Natural killer cell (primary cell): ENCODE results near the gene FXYD5. TPM values are rescaled to one million over a fixed set of nuclear protein-coding genes. Genes with fewer than 3 reads are reported as not detected.

Experiments
- ATAC-seq, 3 donors: fragments of 150-1000 bp in 2 of 3; fragments of 200-7000 bp in 1 of 3; cut with Tn5 transposase; 1 replicate in 1 of 3; 2 replicates in 2 of 3; pipeline ENCODE4 v1.10.0; 2021; ENCODE audit warnings: mild to moderate bottlenecking in 2 of 3, moderate library complexity in 2 of 3
- DNase-seq, 2 donors: peaks; one replicate each; pipeline versions ENCODE4 v3.0.0 to v3.0.0-alpha.2; 2013 to 2021; ENCODE audit warnings: mixed read lengths in 1 of 2
- H3K27ac ChIP-seq: one replicate; pipeline ENCODE4 v1.5.1; 2013; ENCODE audit warnings: mild to moderate bottlenecking, low read length
- H3K27me3 ChIP-seq: one replicate; pipeline ENCODE4 v1.6.1; 2013; ENCODE audit warnings: low read length; ENCODE audit not compliant: control insufficient read depth, insufficient read depth
- H3K36me3 ChIP-seq: one replicate; pipeline ENCODE4 v1.6.1; 2013; ENCODE audit warnings: low read length; ENCODE audit not compliant: control insufficient read depth, insufficient read depth
- H3K4me1 ChIP-seq: one replicate; pipeline ENCODE4 v1.6.1; 2013; ENCODE audit warnings: low read length; ENCODE audit not compliant: control insufficient read depth, insufficient read depth
- H3K4me3 ChIP-seq: one replicate; pipeline ENCODE4 v1.5.1; 2013; ENCODE audit warnings: low read length
- H3K9me3 ChIP-seq: one replicate; pipeline ENCODE4 v1.6.1; 2013; ENCODE audit warnings: low read length; ENCODE audit not compliant: control insufficient read depth, insufficient read depth
- H3K27ac Mint-ChIP-seq, 2 donors: one replicate each; pipeline ENCODE4 v1.8.0; 2022; ENCODE audit warnings: mild to moderate bottlenecking in 2 of 2, mixed read lengths in 2 of 2, moderate library complexity in 1 of 2
- H3K27me3 Mint-ChIP-seq, 2 donors: one replicate each; pipeline ENCODE4 v1.8.0; 2022; ENCODE audit warnings: low read depth in 2 of 2, mixed read lengths in 2 of 2
- H3K36me3 Mint-ChIP-seq: one replicate; pipeline ENCODE4 v1.8.0; 2022; ENCODE audit warnings: mixed read lengths
- H3K4me1 Mint-ChIP-seq, 2 donors: one replicate each; pipeline ENCODE4 v1.8.0; 2022; ENCODE audit warnings: mixed read lengths in 2 of 2
- H3K4me3 Mint-ChIP-seq: one replicate; pipeline ENCODE4 v1.8.0; 2022; ENCODE audit warnings: mild to moderate bottlenecking, moderate library complexity, mixed read lengths
- H3K9me3 Mint-ChIP-seq, 2 donors: one replicate each; pipeline ENCODE4 v1.8.0; 2022; ENCODE audit warnings: mixed read lengths in 2 of 2
- CTCF ChIP-seq: fragments of 200-600 bp; IDR thresholded peaks from one replicate; pipeline ENCODE4 v1.8.0; 2022; ENCODE audit warnings: antibody characterized with exemption
- WGBS: methylation state at CpG from one replicate; pipeline ENCODE4 v1.1.7; 2013; ENCODE audit warnings: missing lambda C conversion rate; ENCODE audit not compliant: insufficient coverage; 5-methylcytosine and 5-hydroxymethylcytosine counted together
- intact Hi-C: fragments of 100-400 bp; cut with micrococcal nuclease; formaldehyde crosslinking; loops from one replicate; pipeline ENCODE4 v1.14.2; 2022
- total RNA-seq, 4 donors: library from RNA; stranded (reverse); fragments of 120-200 nt in 1 of 4; gene quantifications; one replicate each; pipeline versions ENCODE4 v1.2.3 to v1.2.4, GENCODE V29; 2013 to 2022

The FXYD5 gene
- total RNA-seq, 3 donors from 2014 or later (not counting 1 experiment from before 2014, with no cell fraction given) = 226 to 270 (median 231) TPM

GRCh38 chr19:35205733-35206323, 51.3 kb downstream of the FXYD5 start:
- Histone ChIP-seq H3K4me3 (no peak overlapping the region), H3K27me3 (no peaks in the 10 kb centered on the region), H3K36me3 (no peaks in the 10 kb centered on the region), H3K4me1 (peaks cover 66% of the 10 kb centered on the region), H3K9me3 (peaks cover 4% of the 10 kb centered on the region), H3K27ac (peak overlapping the region; percentile 88)
- WGBS = 85% methylated on average over 6 of the region's 6 CpGs
- DNase-seq = no peak
- H3K27me3 Mint-ChIP-seq = no peaks in the 10 kb centered on the region
- H3K4me1 Mint-ChIP-seq = peaks cover 53 to 57% of the 10 kb centered on the region in 2 donors
- intact Hi-C loops = no loop called here
- H3K36me3 Mint-ChIP-seq = no peaks in the 10 kb centered on the region
- ATAC-seq = no peak
- no peak for TF ChIP-seq CTCF
- H3K4me3 Mint-ChIP-seq = peak overlapping the region; percentile 29
- H3K9me3 Mint-ChIP-seq = no peaks in the 10 kb centered on the region
- H3K27ac Mint-ChIP-seq = peak overlapping the region; percentile 87 to 91

GRCh38 chr19:35206379-35206778, 51.8 kb downstream of the FXYD5 start:
- intact Hi-C loops = no loop called here
- no peaks in the 10 kb centered on the region for H3K36me3 Mint-ChIP-seq
- peak overlapping the region; percentile 87 to 91 for H3K27ac Mint-ChIP-seq
- no peaks in the 10 kb centered on the region for H3K9me3 Mint-ChIP-seq
- Histone ChIP-seq H3K9me3 (peaks cover 4% of the 10 kb centered on the region), H3K4me1 (peaks cover 72% of the 10 kb centered on the region), H3K4me3 (no peak overlapping the region), H3K27me3 (no peaks in the 10 kb centered on the region), H3K27ac (peak overlapping the region; percentile 88), H3K36me3 (no peaks in the 10 kb centered on the region)
- H3K4me3 Mint-ChIP-seq = peak overlapping the region; percentile 29
- DNase-seq = peak in 1 of 2 donors; percentile 90
- WGBS = 5% methylated on average over 4 of the region's 5 CpGs
- no peaks in the 10 kb centered on the region for H3K27me3 Mint-ChIP-seq
- peak in 2 of 3 donors; percentile 4 to 16 for ATAC-seq
- H3K4me1 Mint-ChIP-seq = peaks cover 58 to 62% of the 10 kb centered on the region in 2 donors
- TF ChIP-seq CTCF = no peak

GRCh38 chr19:35206855-35207254, 52.3 kb downstream of the FXYD5 start:
- H3K36me3 ChIP-seq = no peaks in the 10 kb centered on the region
- intact Hi-C loops = no loop called here
- H3K27me3 ChIP-seq = no peaks in the 10 kb centered on the region
- 100% methylated on average over 1 of the region's 1 CpG for WGBS
- Mint-ChIP-seq H3K9me3 (no peaks in the 10 kb centered on the region), H3K27me3 (no peaks in the 10 kb centered on the region), H3K27ac (peak overlapping the region; percentile 87 to 91), H3K4me3 (peak overlapping the region; percentile 29), H3K36me3 (no peaks in the 10 kb centered on the region), H3K4me1 (peaks cover 62 to 67% of the 10 kb centered on the region in 2 donors)
- no peak for TF ChIP-seq CTCF
- ATAC-seq (no peak), DNase-seq (no peak)
- no peak overlapping the region for H3K4me3 ChIP-seq
- peak overlapping the region; percentile 88 for H3K27ac ChIP-seq
- peaks cover 77% of the 10 kb centered on the region for H3K4me1 ChIP-seq
- H3K9me3 ChIP-seq = peaks cover 4% of the 10 kb centered on the region
